Measurements from ENCODE around the gene MSL1.

GRCh38 chr17:40112718-40113109 is 9.1 kb upstream of the MSL1 start:
- TF ChIP-seq CTCF (IDR thresholded peaks at IDR 0.05) (no peak), POLR2A (IDR thresholded peaks at IDR 0.05) (no peak)
